Fibroblast of mammary gland (primary cell): ENCODE measurements around the gene ZNF511.
A peak's percentile ranks its signal among the peaks of the same experiment; 100 is the strongest.

ENCODE experiments used
- DNase-seq: peaks from one replicate; pipeline ENCODE4 v3.0.0-alpha.2; 2010; ENCODE audit warnings: low read depth
- H3K4me3 ChIP-seq: 2 replicates; pipeline ENCODE4 v1.5.1; 2011; ENCODE audit warnings: low read depth, mild to moderate bottlenecking, low read length, moderate library complexity; ENCODE audit not compliant: control insufficient read depth
- CTCF ChIP-seq: conservative IDR thresholded peaks from 2 replicates; pipeline ENCODE4 v1.5.1; 2011; ENCODE audit warnings: low read depth, low read length, inconsistent platforms; ENCODE audit not compliant: control insufficient read depth, insufficient read depth

ZNF511 gene

DNA sequence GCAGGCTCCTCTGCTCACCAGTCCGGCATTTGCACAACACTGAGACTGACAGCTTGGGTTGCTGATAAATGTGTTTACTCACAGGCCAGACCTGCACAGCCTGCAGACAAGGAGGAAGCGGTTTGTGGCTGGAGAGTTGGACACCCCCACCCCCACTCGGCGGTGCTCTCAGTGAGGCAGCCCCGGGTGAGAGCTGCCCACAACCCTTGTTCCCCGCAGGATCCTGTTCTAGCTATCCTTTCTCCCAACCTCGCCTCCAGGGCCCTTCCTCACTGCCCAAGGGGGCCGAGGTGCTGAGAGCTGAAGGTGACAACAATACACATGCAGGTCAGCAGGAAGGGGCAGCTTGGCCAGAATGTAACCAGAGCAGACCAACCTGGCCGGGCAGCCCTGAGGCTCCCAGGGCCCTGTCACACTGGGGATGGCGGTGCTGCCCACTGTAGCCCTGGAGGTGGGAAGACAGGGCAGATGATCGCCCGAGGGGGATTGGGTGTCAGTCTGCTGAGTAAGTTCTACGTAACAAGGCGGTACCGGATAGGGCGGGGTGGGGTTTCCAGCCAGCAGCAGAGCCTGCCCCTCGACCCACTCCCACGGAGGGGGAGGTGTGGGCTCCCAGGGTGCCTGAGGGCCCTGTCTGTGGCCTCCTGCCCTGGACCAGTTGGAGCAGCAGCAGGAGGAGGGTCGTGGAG, 30.0 kb upstream of the ZNF511 start:
- peak; percentile 47 for DNase-seq
- no peak for TF ChIP-seq CTCF
- H3K4me3 ChIP-seq, result no peak overlapping the region

GRCh38 chr10:133279326-133280226, 29.1 kb upstream of the ZNF511 start:
- no peak overlapping the region for H3K4me3 ChIP-seq
- TF ChIP-seq CTCF, result no peak
- no peak for DNase-seq

- no peak for TF ChIP-seq CTCF
- no peak overlapping the region for H3K4me3 ChIP-seq
- DNase-seq, result no peak
These were observed 28.2 kb upstream of the ZNF511 start for GRCh38 chr10:133280391-133281059.

- no peak for DNase-seq
- no peak overlapping the region for H3K4me3 ChIP-seq
- no peak for TF ChIP-seq CTCF
These were observed 27.6 kb upstream of the ZNF511 start for GRCh38 chr10:133281084-133281483.

DNA sequence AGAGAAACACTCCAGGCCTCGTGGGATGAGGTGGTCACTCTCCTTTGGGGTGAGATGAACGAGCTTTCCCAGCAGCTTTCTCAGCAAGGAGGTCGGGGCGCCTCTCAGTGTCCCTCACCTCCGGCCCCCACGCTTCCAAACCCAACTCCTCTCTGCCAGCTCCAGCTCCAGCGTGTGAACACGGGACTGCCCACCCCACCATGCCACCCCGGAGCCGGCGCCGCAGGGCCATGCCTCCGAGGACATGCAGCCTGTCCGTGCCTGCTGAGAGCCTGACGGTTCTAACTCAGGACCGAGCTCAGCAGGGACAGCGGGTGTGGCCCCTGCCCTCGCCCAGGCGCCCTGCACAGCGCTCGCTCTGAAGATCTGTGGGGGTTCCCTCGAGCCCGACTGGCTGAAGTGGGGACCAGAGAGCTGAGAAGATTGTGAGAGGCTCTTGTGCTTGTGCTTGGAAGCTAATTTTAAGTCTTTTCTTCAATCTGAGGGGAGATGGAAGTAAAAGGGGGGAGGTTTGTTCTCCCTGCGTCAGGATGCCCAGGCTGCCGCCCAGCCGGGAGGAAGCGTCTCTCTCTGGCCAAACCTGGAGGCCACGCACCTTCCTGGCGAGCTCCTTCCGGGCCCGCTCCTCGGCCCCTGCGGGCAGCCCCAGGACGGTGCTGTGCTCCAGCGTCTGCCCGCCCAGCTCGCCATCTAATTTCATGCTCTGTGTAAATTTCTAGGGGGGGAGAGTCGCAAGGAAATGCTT, 26.9 kb upstream of the ZNF511 start:
- H3K4me3 ChIP-seq, result no peak overlapping the region
- DNase-seq, result no peak
- TF ChIP-seq CTCF, result no peak

- no peak overlapping the region for H3K4me3 ChIP-seq
These were observed 25.8 kb upstream of the ZNF511 start for GRCh38 chr10:133282846-133283390.

More at GRCh38 chr10:133282846-133283390, 25.8 kb upstream of the ZNF511 start:
- TF ChIP-seq CTCF, result no peak
- no peak for DNase-seq
